Measurements from ENCODE around the gene KLHL13. TPM values are rescaled to one million over a fixed set of nuclear protein-coding genes. Genes with fewer than 3 reads are reported as not detected.

KLHL13 gene
- total and polyA plus RNA-seq, 10 of the 15 experiments (the other 5 are each of a cell fraction or from before 2014, with no cell fraction given): 8.2 to 34.1 (median 13.8) TPM

GRCh38 chrX:117973110-117973807 is 143.4 kb downstream of the KLHL13 start (continued):
- TF ChIP-seq ZBTB11 (CRISPR knock-in tag; IDR thresholded peaks at IDR 0.05): no peak
- TF ChIP-seq CBX3 (IDR thresholded peaks at IDR 0.05; ENCODE audit: borderline replicate concordance, low read depth): no peak
- no peak for TF ChIP-seq NR2F1 (conservative IDR thresholded peaks at IDR 0.05)

- POLR2A ChIA-PET: no interaction called here
- Histone ChIP-seq H3K36me3 (ENCODE audit: control insufficient read depth in 2 of 2, insufficient read depth in 2 of 2, low read length in 1 of 2) (no peaks in the 10 kb centered on the region), H3K79me2 (ENCODE audit: control insufficient read depth, insufficient read depth, low read length) (no peaks in the 10 kb centered on the region), H3K4me3 (no peak overlapping the region), H3K9me3 (replicated peaks; ENCODE audit: control insufficient read depth, insufficient read depth, low read length) (no peaks in the 10 kb centered on the region), H4K20me1 (ENCODE audit: control insufficient read depth, insufficient read depth) (no peaks in the 10 kb centered on the region), H3K4me1 (ENCODE audit: control insufficient read depth, insufficient read depth, low read length) (no peaks in the 10 kb centered on the region), H3K27me3 (replicated peaks in 1 of 2; ENCODE audit: control insufficient read depth in 2 of 2, insufficient read depth in 2 of 2, low read length in 1 of 2) (no peaks in the 10 kb centered on the region), H3K27ac (ENCODE audit: control insufficient read depth, insufficient read depth) (no peak overlapping the region), H3K9ac (ENCODE audit: control insufficient read depth, insufficient read depth, low read length) (no peak overlapping the region), H2AFZ (ENCODE audit: control insufficient read depth, low read depth, low read length) (no peak overlapping the region), H3K4me2 (ENCODE audit: control insufficient read depth, insufficient read depth) (no peak overlapping the region)
- FAIRE-seq: no peak
- intact Hi-C loops (cut with micrococcal nuclease; ENCODE audit: unreplicated experiment): no loop called here
- ATAC-seq: no peak; the same call in 2 of the 3 replicates
- WGBS (ENCODE audit: insufficient coverage, insufficient replicate concordance, low lambda C conversion rate, missing lambda C conversion rate): 36% methylated on average over 7 of the region's 7 CpGs
- in situ Hi-C loops (cut with MboI): no loop called here
- BruUV-seq (replicated peaks): no TSS peak
- CTCF ChIA-PET: interaction anchor here (1.1 kb wide), 1 partner anchor 11 kb away, joined by 3 read pairs; no protein-coding TSS in a partner anchor
- RAD21 ChIA-PET (ENCODE audit: unreplicated experiment): no interaction called here
- no peak for DNase-seq (ENCODE audit: low read depth, low spot score)
- SMC1A ChIA-PET (ENCODE audit: uncharacterized antibody, unreplicated experiment): no interaction called here
- TF ChIP-seq MXI1 (IDR thresholded peaks at IDR 0.05; ENCODE audit: low read depth, low read length): no peak
- no peak for TF ChIP-seq SMAD5 (IDR thresholded peaks at IDR 0.05; ENCODE audit: low read depth)
- no peak for TF ChIP-seq TCF7 (IDR thresholded peaks at IDR 0.05; ENCODE audit: borderline replicate concordance)
- TF ChIP-seq BCL11A (IDR thresholded peaks at IDR 0.05; ENCODE audit: low read depth, low read length): no peak
- TF ChIP-seq NKRF (conservative IDR thresholded peaks at IDR 0.05): no peak
- no peak for TF ChIP-seq SIX5 (IDR thresholded peaks at IDR 0.05; ENCODE audit: low read depth, low read length, severe bottlenecking)
- no peak for TF ChIP-seq SREBF1 (IDR thresholded peaks at IDR 0.05; ENCODE audit: low read length)
- TF ChIP-seq SRF (IDR thresholded peaks at IDR 0.05; ENCODE audit: low read depth in 2 of 2, low read length in 2 of 2): no peak
- no peak for TF ChIP-seq TARDBP (IDR thresholded peaks at IDR 0.05; ENCODE audit: borderline replicate concordance)
- TF ChIP-seq ZNF207 (IDR thresholded peaks at IDR 0.05; ENCODE audit: borderline replicate concordance): no peak
- no peak for TF ChIP-seq SKIL (IDR thresholded peaks at IDR 0.05; ENCODE audit: low read depth, poor library complexity, severe bottlenecking)
Observed at GRCh38 chrX:117972711-117973109, 143.9 kb downstream of the KLHL13 start.

Data from GM12878 (cell line).